GM23338 (cell line): ENCODE data around the gene YJEFN3.

Source experiments
- CREB1 ChIP-seq: fragments of 250-450 bp; sonication (Bioruptor Pico); IDR thresholded peaks from 2 replicates; pipeline ENCODE4 v1.5.0; 2020; ENCODE audit warnings: low read depth, mild to moderate bottlenecking, moderate library complexity
- CTCF ChIP-seq, 2 experiments: fragments of 200-600 bp in 1 of 2; sonication (generic) in 1 of 2; conservative IDR thresholded peaks; 2 replicates each; pipeline versions ENCODE4 v1.5.1 to v1.6.1; 2016 to 2017; ENCODE audit warnings: antibody characterized with exemption in 2 of 2, low read depth in 2 of 2, mild to moderate bottlenecking in 2 of 2, moderate library complexity in 1 of 2
- EZH2 ChIP-seq: fragments of 200-600 bp; sonication (generic); IDR thresholded peaks from one replicate; pipeline ENCODE4 v1.8.0; 2017; ENCODE audit warnings: antibody characterized with exemption, mild to moderate bottlenecking, low read depth; ENCODE audit not compliant: unreplicated experiment
- REST ChIP-seq: IDR thresholded peaks from one replicate; pipeline ENCODE4 v1.6.1; 2018; ENCODE audit warnings: antibody characterized with exemption; ENCODE audit not compliant: unreplicated experiment
- STAT1 ChIP-seq: IDR thresholded peaks from one replicate; pipeline ENCODE4 v1.6.1; 2016; ENCODE audit warnings: antibody characterized with exemption; ENCODE audit not compliant: unreplicated experiment

GRCh38 chr19:19501798-19502197, 26.9 kb upstream of the YJEFN3 start:
- TF ChIP-seq CTCF (conservative IDR thresholded peaks at IDR 0.05; ENCODE audit: low read depth in 2 of 2) (no peak), CREB1 (CRISPR knock-in tag) (no peak), STAT1 (no peak), EZH2 (no peak), REST (no peak)
